ENCODE results near the gene PTPRD.

Gene PTPRD

DNA sequence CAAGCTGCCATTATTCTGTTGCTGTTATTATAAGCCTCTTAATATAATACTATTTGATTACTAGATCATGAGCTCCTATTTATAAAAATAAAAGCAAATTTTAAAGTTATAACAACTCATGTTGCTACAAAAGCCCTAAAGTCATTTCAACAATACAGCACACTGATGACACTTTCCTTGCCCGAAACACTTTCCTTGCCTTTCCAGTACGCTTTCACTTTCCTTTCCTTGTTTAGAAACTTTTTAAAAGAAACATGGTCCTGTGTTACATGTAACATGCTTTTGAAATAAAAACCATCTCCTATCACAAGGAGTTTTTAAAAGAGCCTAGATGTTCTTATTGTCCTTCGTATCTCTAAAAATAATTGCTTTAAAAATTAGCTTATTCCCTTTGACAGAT lies 688.4 kb downstream of the PTPRD start:
- TF ChIP-seq TAF1 (IDR thresholded peaks at IDR 0.05; ENCODE audit: borderline replicate concordance, insufficient read depth, low read length): no peak
- TF ChIP-seq, protein P1, sequence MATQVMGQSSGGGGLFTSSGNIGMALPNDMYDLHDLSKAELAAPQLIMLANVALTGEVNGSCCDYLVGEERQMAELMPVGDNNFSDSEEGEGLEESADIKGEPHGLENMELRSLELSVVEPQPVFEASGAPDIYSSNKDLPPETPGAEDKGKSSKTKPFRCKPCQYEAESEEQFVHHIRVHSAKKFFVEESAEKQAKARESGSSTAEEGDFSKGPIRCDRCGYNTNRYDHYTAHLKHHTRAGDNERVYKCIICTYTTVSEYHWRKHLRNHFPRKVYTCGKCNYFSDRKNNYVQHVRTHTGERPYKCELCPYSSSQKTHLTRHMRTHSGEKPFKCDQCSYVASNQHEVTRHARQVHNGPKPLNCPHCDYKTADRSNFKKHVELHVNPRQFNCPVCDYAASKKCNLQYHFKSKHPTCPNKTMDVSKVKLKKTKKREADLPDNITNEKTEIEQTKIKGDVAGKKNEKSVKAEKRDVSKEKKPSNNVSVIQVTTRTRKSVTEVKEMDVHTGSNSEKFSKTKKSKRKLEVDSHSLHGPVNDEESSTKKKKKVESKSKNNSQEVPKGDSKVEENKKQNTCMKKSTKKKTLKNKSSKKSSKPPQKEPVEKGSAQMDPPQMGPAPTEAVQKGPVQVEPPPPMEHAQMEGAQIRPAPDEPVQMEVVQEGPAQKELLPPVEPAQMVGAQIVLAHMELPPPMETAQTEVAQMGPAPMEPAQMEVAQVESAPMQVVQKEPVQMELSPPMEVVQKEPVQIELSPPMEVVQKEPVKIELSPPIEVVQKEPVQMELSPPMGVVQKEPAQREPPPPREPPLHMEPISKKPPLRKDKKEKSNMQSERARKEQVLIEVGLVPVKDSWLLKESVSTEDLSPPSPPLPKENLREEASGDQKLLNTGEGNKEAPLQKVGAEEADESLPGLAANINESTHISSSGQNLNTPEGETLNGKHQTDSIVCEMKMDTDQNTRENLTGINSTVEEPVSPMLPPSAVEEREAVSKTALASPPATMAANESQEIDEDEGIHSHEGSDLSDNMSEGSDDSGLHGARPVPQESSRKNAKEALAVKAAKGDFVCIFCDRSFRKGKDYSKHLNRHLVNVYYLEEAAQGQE (IDR thresholded peaks at IDR 0.05; ENCODE audit: insufficient read depth in 1 of 2, low read depth in 2 of 2, low read length in 2 of 2): no peak
- TF ChIP-seq SIN3A (IDR thresholded peaks at IDR 0.05; ENCODE audit: borderline replicate concordance, insufficient read depth, low read length): no peak
- TF ChIP-seq POLR2AphosphoS5 (IDR thresholded peaks at IDR 0.05; ENCODE audit: low read depth, low read length): no peak
- no peak for TF ChIP-seq FOXP2 (optimal IDR thresholded peaks at IDR 0.05; ENCODE audit: borderline replicate concordance, extremely low read depth, extremely low read length, insufficient read depth)

GRCh38 chr9:9921805-9922204 lies 691.0 kb downstream of the PTPRD start:
- TF ChIP-seq SIN3A (IDR thresholded peaks at IDR 0.05; ENCODE audit: borderline replicate concordance, insufficient read depth, low read length): no peak

DNA sequence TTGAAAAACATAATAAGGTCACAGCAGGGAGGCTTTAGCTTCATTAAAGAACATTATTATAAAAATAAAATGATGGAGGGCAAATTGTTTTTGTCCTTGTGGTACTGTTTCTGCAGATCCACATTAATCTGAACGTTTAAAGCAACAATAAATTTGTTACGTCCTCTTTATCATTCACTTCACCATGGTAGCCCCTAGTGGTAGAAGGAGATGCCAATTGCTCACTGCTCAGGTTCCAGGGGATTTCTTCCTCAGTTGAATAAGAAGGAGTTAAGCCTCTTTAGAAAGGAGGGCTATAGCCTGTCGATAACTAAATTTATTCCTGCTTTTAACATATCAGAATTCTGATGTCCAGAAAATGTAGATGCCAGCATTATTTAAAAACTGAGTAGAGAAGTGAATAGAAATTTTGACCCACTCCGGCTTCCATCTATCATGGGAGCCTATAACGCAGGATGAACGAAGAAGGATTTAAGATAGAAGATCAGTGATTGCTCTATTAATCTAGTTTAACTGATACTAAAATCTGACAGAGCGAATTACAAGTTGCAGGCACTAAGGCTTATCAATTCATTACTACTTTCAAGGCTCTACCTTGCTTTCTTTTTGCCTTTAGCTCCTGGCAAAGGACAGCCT lies 692.3 kb downstream of the PTPRD start:
- TF ChIP-seq SIN3A (IDR thresholded peaks at IDR 0.05; ENCODE audit: borderline replicate concordance, insufficient read depth, low read length) (no peak), FOXP2 (optimal IDR thresholded peaks at IDR 0.05; ENCODE audit: borderline replicate concordance, extremely low read depth, extremely low read length, insufficient read depth) (no peak), TAF1 (IDR thresholded peaks at IDR 0.05; ENCODE audit: borderline replicate concordance, insufficient read depth, low read length) (no peak), POLR2AphosphoS5 (IDR thresholded peaks at IDR 0.05; ENCODE audit: low read depth, low read length) (no peak)
- TF ChIP-seq, protein P1 (IDR thresholded peaks at IDR 0.05; ENCODE audit: insufficient read depth in 1 of 2, low read depth in 2 of 2, low read length in 2 of 2): no peak

GRCh38 chr9:9919174-9919775 lies 693.5 kb downstream of the PTPRD start:
- TF ChIP-seq, protein P1 (IDR thresholded peaks at IDR 0.05; ENCODE audit: insufficient read depth in 1 of 2, low read depth in 2 of 2, low read length in 2 of 2): no peak
- TF ChIP-seq FOXP2 (optimal IDR thresholded peaks at IDR 0.05; ENCODE audit: borderline replicate concordance, extremely low read depth, extremely low read length, insufficient read depth): no peak
- TF ChIP-seq SIN3A (IDR thresholded peaks at IDR 0.05; ENCODE audit: borderline replicate concordance, insufficient read depth, low read length): no peak
- TF ChIP-seq TAF1 (IDR thresholded peaks at IDR 0.05; ENCODE audit: borderline replicate concordance, insufficient read depth, low read length): no peak
- TF ChIP-seq POLR2AphosphoS5 (IDR thresholded peaks at IDR 0.05; ENCODE audit: low read depth, low read length): no peak

- TF ChIP-seq SIN3A (IDR thresholded peaks at IDR 0.05; ENCODE audit: borderline replicate concordance, insufficient read depth, low read length) (no peak), FOXP2 (optimal IDR thresholded peaks at IDR 0.05; ENCODE audit: borderline replicate concordance, extremely low read depth, extremely low read length, insufficient read depth) (no peak), TAF1 (IDR thresholded peaks at IDR 0.05; ENCODE audit: borderline replicate concordance, insufficient read depth, low read length) (no peak), POLR2AphosphoS5 (IDR thresholded peaks at IDR 0.05; ENCODE audit: low read depth, low read length) (no peak)
- TF ChIP-seq, protein P1 (IDR thresholded peaks at IDR 0.05; ENCODE audit: insufficient read depth in 1 of 2, low read depth in 2 of 2, low read length in 2 of 2): no peak
Observed at GRCh38 chr9:9917400-9917799, 695.4 kb downstream of the PTPRD start.

Data from PFSK-1 (cell line).